ENCODE results near the gene MRPS22. TPM values are rescaled to one million over a fixed set of nuclear protein-coding genes. Genes with fewer than 3 reads are reported as not detected.

MRPS22 gene
- total RNA-seq: 81.8 and 95.7 TPM in 2 replicates

GRCh38 chr3:139343895-139344856 lies at the start of gene MRPS22:
Gene MRPS22 (plus strand): TSS chr3:139344020. CDS start chr3:139344027, 7 bp downstream.

GRCh38 chr3:139389552-139390368 lies 45.9 kb downstream of the MRPS22 start, which contains the start of gene COPB2:
Gene COPB2 (minus strand): TSS chr3:139389647. CDS start chr3:139389550, 97 bp downstream.

Other genes starting within 250 kb of the MRPS22 start
- 393 and 444 TPM in 2 replicates for gene COPB2, start 45.6 kb downstream of the MRPS22 start, total RNA-seq
- gene RBP2, start 132.5 kb downstream of the MRPS22 start, total RNA-seq: not detected in 2 replicates
- 54.9 and 88.2 TPM in 2 replicates for gene RBP1, start 195.7 kb downstream of the MRPS22 start, total RNA-seq

All from smooth muscle cell of bladder (primary cell).